ENCODE results near the gene RBFOX1. TPM values are rescaled to one million over a fixed set of nuclear protein-coding genes. Genes with fewer than 3 reads are reported as not detected.

The RBFOX1 gene
- total RNA-seq, 4 donors from 2014 or later = not detected

DNA sequence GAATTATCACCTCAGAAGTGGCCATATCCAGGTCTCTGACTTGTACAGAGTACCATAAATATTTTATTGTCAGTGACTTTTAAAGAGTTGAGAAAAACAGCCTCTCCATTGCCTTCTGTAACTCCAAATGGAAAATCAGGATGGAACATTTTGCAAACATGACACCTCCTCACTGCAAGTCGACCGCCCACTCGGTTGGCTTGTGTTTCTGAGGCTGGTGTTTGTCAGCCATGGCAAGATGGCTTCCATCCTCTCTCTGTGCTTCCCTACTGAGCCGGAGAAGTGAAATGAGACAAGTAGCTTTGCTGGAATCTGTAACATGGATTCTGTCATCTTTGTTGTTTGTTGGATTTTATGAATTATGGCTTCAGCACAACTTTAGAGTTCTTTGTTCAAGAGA is 172.8 kb downstream of the RBFOX1 start:
- WGBS = 58% methylated on average over 4 of the region's 4 CpGs
- H3K4me1 ChIP-seq = peaks cover 0 to 2% (median 0%) of the 10 kb centered on the region in 4 donors
- H3K27me3 ChIP-seq = no peaks in the 10 kb centered on the region
- no peaks in the 10 kb centered on the region for H3K36me3 ChIP-seq
- no peak for TF ChIP-seq POLR2A (IDR thresholded peaks at IDR 0.05; ENCODE audit: low read depth)
- TF ChIP-seq POLR2AphosphoS5 (IDR thresholded peaks at IDR 0.05) = no peak
- no peak for TF ChIP-seq EP300 (IDR thresholded peaks at IDR 0.05)
- TF ChIP-seq CTCF (IDR thresholded peaks at IDR 0.05) = no peak
- H3K4me3 ChIP-seq = no peak overlapping the region
- DNase-seq (ENCODE audit: extremely low spot score) = no peak
- no peaks in the 10 kb centered on the region for H3K9me3 ChIP-seq
- no peak overlapping the region for H3K27ac ChIP-seq (replicated peaks in 1 of 4)
- intact Hi-C loops (cut with DNase I) = no loop called here

DNA sequence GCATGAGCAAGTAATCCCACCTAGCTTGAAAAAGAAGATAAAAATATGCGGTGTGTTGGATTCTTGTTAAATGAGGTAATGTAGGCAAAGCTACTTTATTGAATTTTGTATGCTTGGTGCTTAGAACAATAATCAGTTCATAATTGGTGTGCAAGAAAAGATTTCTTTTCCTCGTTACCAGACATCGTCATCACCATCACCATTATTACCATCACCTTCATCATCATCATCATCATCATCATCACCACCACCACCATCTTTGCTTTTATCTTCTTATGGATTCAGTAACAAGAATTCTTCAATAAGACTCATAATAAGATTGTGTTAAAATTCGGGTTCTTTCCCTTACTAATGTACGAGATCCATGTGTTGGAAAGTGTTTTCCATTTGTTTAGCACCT is 173.7 kb downstream of the RBFOX1 start:
- DNase-seq (ENCODE audit: extremely low spot score) = no peak
- intact Hi-C loops (cut with DNase I) = no loop called here
- H3K4me3 ChIP-seq = no peak overlapping the region
- H3K27me3 ChIP-seq = no peaks in the 10 kb centered on the region
- TF ChIP-seq EP300 (IDR thresholded peaks at IDR 0.05) = no peak
- no peak for TF ChIP-seq CTCF (IDR thresholded peaks at IDR 0.05)
- TF ChIP-seq POLR2AphosphoS5 (IDR thresholded peaks at IDR 0.05) = no peak
- no peak for TF ChIP-seq POLR2A (IDR thresholded peaks at IDR 0.05; ENCODE audit: low read depth)
- H3K9me3 ChIP-seq = no peaks in the 10 kb centered on the region
- H3K36me3 ChIP-seq = no peaks in the 10 kb centered on the region
- WGBS = 83% methylated on average over 5 of the region's 5 CpGs
- H3K27ac ChIP-seq (replicated peaks in 1 of 4) = no peak overlapping the region
- H3K4me1 ChIP-seq = peaks cover 0 to 2% (median 0%) of the 10 kb centered on the region in 4 donors

- no peak overlapping the region for H3K4me3 ChIP-seq
- 62% methylated on average over 3 of the region's 3 CpGs for WGBS
- peaks cover 0 to 5% (median 0%) of the 10 kb centered on the region in 4 donors for H3K27me3 ChIP-seq
- no peak for DNase-seq (ENCODE audit: extremely low spot score)
- no peak overlapping the region for H3K27ac ChIP-seq (replicated peaks in 1 of 4)
- no peaks in the 10 kb centered on the region for H3K4me1 ChIP-seq
- TF ChIP-seq POLR2A (IDR thresholded peaks at IDR 0.05; ENCODE audit: low read depth) (no peak), CTCF (IDR thresholded peaks at IDR 0.05) (no peak), EP300 (IDR thresholded peaks at IDR 0.05) (no peak), POLR2AphosphoS5 (IDR thresholded peaks at IDR 0.05) (no peak)
- H3K36me3 ChIP-seq = no peaks in the 10 kb centered on the region
- H3K9me3 ChIP-seq = no peaks in the 10 kb centered on the region
- intact Hi-C loops (cut with DNase I) = no loop called here
Observed at GRCh38 chr16:7508656-7509055, 176.0 kb downstream of the RBFOX1 start.

DNA sequence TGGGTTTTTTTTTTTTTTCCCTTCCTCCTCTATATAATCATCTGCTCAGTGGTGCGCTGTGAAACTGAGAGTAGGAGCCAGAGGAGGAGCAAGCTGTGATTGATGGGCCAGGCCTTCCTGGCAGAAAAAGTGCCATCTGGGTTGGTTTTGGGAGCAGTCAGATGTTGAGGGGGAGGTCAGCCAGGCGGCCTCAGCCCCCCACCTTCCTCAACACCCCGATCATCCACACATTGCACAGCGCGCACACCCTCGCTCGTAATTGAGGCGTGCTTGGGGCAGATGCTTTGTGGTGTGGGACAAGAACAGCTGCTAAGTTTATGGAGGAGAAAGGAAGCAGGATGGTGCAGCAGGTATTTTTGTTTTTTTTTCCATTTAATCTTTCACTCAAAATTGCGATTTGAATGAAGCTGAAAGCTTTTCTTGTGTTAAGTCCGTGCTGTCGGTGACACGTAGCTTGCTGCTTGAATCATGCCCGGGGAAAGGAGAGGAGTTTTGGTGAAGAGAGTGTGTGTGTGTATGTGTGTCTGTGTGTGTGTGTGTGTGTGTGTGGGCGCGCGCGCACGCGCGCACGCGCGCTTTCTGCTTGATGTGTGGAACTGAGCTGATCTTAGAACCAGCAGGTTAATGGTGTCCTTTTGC is 177.4 kb downstream of the RBFOX1 start:
- Histone ChIP-seq H3K36me3 (no peaks in the 10 kb centered on the region), H3K27me3 (peaks cover 0 to 5% (median 0%) of the 10 kb centered on the region in 4 donors), H3K9me3 (no peaks in the 10 kb centered on the region), H3K27ac (replicated peaks in 1 of 4) (no peak overlapping the region), H3K4me3 (no peak overlapping the region), H3K4me1 (no peaks in the 10 kb centered on the region)
- DNase-seq (ENCODE audit: extremely low spot score) = no peak
- intact Hi-C loops (cut with DNase I) = no loop called here
- WGBS = 67% methylated on average over 23 of the region's 23 CpGs
- TF ChIP-seq CTCF (IDR thresholded peaks at IDR 0.05) = no peak
- no peak for TF ChIP-seq EP300 (IDR thresholded peaks at IDR 0.05)
- TF ChIP-seq POLR2A (IDR thresholded peaks at IDR 0.05; ENCODE audit: low read depth) = no peak
